Middle frontal gyrus (tissue), 1 donor: ENCODE data around the gene PUS3.

ENCODE experiments used
- DNase-seq: peaks from one replicate; pipeline ENCODE4 v3.0.0-alpha.2; 2015; ENCODE audit warnings: low spot score; ENCODE audit errors: extremely low spot score

The PUS3 gene

DNA sequence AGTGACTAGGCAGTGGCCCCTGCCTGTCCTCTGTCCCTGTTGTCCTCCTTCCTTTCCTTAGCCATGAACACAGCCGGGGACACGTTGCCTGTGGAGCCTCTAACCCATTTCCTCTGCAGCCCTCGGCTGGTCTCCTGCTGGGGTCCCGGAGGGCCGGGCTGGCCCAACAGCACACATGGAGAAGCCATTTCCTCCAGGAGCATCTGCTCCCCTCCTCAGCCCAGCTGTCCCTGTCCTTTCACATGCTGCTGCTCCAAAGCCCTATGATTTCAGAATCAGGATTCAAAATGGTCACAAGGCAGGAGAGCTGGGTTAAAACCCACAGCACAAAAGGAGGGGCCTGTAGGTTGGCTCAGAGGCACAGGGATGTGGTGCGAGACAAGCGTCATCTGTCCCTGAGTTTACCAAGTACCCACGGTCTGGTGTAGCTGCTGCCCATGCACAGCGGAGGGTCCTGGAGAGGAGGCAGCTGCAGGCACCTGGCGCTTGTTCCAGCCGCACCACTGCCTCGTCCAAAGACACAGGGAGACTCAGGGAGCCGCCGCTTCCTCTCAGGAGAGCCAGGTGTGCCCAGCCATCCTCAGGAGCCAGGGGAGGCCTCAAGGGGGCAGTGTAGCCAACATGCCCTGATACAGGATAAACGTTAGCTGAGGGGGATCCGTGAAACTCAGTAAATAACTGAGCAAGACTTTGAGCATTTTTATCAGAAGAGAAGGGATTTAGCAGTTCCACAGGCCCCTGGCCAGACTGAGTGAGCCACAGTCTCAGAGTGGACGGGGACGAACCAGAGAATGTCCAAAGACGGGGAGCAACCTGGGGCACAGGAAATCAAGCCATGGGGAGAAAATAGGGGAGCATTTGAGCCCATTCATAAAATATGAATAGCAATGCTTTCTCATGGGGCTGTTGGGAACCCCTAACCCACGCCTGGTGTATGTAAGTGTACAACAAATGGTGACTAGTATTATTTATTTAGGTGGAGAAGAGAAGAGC is 38.9 kb upstream of the PUS3 start:
- no peak for DNase-seq

DNA sequence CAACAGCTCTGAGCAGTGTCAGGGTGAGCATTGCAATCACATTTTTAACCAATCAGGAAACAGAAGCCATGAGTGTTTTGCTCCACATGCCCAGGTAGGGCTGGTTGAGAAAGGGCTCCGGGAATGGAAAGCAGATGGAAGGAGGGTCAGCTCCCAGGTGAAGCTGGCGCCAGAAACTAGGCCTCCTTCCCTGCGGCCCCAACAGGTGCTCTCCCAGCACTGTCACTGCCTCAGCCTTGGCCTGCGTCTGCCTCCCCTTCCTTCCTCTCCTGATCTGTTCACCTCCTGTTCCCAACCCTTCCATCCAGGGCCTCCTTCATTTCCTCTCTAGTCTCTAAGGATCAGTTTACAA is 38.2 kb upstream of the PUS3 start:
- DNase-seq: no peak

DNA sequence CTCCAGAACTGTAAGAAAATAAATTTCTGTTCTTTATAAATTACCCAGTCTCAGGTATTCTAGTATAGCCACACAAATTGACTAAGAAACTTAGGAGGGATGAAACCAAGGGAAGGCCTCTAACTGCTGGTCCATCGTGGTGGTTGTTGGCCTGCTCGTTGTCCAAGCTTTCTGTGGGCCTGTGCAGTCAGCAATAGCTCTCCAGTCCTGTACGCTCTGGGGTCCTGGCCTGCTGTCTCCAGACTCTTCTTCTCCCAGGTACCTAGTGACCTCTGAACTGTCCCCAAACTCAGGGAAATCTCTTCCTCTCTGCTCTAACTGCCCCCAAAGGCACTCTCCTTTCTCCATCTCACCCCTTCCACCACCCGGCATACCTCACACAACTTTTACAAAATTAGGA is 37.1 kb upstream of the PUS3 start:
- no peak for DNase-seq

DNA sequence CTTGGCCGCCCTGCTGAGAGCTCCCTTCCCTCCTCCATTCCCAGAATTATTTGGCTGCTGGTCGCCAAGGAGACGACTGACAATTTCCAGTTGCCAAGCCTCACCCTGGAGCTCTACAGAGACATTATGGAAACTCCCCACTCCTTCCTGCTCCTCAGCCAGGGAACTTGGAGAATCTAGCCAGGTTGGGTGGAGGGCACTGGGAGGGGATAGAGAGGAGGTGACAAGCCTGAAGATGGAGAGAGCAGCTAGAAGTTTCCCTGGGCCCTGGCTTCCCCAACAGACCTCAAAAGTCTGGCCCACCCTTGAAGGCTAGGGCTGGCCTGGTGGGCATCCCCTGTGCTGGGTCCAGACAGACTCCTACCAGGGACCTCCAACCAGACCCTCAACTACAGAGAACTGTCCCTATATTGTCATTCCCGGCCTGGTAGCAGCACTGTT is 36.1 kb upstream of the PUS3 start:
- DNase-seq: no peak

DNA sequence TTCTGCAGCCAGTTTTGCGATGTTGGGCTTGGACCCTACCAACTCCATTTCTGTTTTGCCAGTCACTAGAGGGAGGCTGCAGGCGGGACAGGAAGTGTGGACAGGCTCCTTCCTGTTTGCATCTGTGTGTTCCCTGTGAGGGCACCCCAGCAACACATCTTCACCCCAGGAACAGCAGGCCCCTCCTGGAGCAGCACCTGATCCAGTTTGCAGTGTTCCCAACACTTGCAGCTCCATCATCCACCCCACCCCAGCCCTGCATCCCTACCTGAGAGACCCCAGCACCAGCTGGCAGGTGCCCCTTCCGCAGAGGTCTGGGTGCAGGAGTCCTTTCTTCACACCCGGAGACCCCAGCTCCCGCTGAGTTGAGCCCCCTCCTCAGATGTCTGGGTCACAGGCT is 35.4 kb upstream of the PUS3 start:
- no peak for DNase-seq

DNA sequence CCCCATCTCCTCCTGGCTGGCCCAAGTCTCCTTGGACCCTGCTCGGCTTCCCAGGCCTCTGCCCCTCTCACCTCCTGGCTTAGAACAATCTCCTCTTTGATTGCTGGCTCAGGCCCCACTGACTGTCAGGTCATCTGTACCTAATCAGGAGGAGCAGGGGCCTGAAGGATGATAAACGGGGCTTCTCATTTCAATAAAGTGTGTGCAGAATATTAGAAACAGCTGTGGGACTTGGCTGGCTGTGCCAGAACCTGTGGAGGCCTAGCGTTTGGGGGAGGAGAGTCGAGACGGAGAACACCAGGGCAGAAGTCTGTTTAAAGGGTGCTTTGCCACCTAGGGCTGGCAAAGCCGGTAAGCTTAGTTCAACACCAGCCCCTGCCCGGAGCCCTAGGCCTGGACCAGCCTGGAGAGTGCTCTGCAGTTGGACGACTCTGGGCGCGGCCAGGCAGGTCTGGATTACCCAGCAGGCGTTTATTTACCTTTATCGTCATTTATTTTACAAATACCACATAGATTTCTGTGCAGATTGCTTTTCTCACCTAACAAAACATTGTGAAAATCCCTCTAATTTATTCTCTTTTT is 32.7 kb upstream of the PUS3 start:
- no peak for DNase-seq

DNA sequence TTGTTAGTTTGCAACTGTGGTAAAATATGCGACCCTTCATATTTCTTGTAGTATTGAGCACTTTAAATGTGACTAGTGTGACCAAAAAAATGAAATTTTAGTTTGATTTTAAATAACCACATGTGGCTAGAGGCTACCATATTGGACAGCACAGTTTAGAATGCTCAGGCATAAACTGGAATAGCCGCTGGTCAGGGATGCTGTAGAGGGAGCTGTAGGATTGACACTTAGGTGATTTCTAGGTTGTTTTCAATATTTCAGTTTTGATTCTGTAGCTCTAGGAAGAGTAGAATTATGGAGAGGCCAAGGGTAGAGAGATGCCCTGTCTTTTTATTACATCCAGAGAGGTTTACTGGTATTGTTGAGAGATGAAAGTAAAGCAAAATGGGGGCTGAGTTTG is 32.0 kb upstream of the PUS3 start:
- no peak for DNase-seq

DNA sequence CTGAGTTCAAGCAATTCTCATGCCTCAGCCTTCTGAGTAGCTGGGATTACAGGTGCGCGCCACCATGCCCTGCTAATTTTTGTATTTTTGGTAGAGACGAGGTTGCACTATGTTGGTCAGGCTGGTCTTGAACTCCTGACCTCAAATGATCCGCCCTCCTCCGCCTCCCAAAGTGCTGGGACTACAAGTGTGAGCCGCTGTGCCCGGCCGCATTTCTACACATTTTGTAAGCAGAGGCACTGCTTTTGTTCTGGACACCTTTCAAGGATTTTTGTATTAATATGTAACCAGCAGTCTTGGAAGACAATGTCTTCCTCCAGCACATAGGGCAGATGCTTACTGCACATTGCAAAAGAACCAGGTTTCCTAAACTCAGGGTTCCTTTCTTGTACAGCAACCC is 31.5 kb upstream of the PUS3 start:
- no peak for DNase-seq

DNA sequence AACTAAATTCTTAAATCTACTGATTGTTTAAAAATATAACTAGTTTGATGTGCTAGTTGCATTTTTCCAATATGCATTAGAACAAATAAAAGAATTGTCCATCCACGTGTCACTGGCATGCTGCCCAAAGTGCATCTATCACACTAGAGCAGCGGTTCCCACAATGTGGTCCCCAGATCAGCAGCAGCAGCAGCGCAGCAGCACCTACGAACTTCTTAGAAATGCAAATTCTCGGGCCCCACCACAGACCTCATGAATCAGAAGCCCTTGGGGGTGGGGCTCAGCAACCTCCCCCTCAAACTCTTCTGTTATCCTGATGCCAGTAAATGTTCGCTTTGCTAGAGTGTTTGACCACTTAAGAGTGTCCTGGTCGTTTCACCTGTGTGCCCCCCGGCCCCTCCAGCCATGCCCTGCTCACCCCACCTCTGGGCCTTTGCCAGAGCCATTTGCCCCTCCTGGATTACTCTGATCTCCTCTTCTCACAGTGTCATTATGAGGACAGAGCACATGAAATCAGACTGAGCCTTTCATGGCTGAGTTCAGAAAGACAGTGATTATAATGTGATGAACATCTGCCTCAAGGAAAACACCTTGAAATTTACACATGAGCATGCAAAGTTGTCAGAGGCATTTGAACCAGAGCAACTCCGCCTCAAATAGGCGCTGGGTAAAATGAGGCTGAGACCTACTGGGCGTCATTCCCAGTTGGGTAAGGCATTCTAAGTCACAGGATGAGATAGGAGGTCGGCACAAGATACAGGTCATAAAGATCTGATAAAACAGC is 30.2 kb upstream of the PUS3 start:
- DNase-seq: no peak

DNA sequence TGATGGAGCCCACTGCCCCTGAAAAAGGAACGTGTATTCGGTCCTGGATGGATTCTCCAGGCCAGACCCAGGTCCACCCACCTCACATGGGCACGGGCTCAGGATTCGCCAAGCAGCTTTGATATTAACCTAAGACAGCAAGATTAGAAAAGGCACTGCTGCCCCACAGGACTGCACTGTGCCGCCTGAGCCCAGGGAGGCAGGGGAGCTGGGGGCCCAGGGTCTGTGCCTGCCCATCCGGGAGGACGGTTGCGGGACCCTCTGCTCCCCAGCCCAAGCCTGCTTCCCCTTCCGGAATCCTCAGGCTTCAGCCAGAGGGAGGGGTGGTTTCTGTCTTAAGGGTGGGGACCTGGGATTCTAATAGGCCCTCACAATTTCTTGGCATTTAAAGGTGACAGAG is 29.3 kb upstream of the PUS3 start:
- no peak for DNase-seq

DNA sequence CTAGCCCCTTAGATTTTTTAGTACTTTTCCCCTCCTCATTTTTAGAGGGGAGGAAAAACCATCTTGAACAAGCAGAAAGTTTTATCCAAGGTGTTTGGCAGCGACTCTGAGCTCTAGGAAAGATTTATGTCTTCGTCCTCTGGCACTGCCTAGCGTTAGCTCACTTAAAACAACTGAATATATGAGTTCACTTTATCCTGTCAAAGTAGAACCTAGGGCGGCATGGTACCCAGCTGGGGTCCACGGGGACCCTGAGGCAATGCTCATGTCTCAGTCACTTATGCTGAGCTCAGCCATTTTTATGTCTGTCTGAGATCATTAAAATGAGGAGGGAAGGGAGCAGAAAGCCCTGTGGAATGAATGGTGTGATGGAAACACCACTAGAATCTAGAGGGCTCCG is 28.7 kb upstream of the PUS3 start:
- no peak for DNase-seq

DNA sequence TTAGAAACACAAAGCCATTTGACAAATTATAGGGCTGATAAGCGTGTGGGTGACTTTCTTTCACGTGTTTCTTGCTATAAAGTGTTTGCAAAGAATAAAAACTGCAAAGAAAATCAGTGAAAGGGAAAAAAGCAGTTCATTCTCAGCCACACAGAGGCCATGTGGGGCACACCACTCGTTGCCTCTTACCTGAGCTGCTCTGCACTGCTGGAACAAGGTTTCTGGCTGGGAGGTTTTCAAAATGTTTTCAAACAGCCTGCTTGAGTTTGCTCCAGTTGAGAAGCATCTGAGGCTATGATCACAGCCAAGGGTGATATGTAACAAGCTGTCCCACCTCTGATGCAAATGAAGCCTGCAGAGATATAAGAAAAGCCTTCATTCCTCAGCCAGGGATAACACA is 28.1 kb upstream of the PUS3 start:
- no peak for DNase-seq

DNA sequence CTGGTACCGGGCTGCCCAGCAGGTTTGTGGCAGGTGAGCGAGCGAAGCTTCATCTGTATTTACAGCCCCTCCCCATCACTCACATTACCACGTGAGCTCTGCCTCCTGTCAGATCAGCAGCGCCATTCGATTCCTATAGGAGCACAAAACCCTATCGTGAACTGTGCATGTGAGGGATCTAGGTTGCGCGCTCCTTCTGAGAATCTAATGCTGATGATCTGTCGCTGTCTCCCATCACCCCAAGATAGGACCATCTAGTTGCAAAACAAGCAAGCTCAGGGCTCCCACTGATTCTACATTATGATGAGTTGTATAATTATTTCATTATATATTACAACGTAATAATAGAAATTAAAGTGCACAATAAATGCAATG is 27.1 kb upstream of the PUS3 start:
- no peak for DNase-seq

DNA sequence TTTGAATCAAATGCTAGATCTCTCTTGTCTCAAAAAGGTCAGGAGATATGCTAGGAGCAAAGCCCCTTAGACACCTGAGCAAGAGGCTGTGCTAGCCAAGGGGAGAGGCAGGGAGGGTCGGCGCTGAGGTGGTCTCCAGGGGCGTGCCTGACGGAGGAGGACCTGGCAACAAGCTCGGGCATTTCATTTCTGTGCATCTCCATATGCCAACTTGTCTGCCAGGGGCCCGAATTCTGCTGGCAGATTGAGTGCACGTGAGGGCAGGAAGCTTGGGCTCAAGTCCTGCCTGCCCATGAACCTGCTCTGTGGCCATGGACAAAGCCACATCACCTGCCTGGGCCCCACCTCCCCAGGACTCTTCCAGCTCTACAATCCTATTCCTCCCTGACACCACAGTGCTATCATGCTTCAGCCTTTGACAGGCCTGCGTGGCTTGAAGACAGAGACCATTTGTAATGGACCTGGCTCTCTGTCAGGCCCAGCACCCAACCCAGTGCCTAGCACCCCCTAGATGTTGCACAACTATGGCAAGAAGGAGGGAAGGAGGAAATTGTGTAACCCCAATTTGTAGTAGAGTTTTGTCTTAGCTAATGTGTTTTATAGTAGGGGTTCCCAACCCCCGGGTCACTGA is 26.6 kb upstream of the PUS3 start:
- DNase-seq: no peak

DNA sequence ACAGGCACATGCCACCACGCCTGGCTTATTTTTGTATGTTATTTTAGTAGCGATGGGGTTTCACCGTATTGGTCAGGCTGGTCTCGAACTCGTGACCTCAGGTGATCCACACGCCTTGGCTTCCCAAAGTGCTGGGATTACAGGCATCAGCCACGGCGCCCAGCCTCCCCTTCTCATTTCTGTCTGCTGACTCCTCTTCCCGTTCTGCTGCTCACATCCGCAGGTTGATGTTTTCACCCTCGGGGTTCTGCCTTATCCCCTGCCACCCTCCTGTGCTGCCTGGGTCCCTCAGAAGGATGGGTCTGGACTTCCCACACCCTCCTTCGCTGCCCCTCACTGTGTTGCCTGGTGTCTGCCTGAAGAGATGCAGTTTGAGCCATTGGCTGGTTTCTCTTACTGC is 23.7 kb upstream of the PUS3 start:
- DNase-seq: no peak

DNA sequence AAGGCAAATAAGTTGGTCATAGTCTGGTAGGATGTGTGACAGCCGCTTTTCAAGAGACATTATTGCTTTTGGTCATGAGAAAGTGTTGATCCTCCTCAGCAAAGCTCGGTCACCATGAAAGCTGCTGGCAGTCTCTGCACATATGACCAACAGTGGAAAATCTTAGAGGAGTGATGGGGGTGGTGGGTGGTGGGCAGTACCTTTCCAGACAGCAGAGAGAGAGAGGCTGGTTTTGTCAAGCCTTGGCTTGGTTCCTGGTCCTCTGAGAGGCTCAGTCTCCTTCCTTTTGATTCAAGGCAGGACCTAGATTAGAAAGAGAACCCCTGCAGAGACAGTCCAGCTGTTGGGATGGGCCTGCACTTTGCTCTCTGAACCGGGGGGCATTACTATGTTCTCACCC is 22.8 kb upstream of the PUS3 start:
- no peak for DNase-seq

DNA sequence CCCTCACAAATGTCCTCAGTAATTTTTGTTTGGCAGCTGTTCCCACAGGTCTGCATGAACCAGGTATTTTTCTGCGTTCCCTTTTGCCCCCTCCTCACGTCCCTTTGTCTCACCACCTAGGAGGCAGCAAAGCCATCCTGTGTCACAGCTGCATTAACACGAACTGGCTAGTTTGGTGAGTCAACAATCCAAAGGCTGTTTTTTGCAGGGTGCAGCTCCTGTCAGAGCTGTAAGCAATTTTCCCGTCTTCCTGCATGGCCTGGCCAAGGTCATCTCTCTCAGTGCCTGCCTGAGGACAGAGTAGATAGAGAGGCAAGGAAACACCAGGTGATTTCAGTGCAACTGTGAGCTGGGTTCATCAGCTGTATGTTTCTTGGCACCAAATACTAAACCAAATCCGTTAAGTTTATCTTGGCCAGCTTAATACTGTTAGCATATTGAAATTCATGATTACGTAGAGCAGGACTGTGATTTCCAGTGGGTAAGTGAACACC is 22.3 kb upstream of the PUS3 start:
- no peak for DNase-seq

DNA sequence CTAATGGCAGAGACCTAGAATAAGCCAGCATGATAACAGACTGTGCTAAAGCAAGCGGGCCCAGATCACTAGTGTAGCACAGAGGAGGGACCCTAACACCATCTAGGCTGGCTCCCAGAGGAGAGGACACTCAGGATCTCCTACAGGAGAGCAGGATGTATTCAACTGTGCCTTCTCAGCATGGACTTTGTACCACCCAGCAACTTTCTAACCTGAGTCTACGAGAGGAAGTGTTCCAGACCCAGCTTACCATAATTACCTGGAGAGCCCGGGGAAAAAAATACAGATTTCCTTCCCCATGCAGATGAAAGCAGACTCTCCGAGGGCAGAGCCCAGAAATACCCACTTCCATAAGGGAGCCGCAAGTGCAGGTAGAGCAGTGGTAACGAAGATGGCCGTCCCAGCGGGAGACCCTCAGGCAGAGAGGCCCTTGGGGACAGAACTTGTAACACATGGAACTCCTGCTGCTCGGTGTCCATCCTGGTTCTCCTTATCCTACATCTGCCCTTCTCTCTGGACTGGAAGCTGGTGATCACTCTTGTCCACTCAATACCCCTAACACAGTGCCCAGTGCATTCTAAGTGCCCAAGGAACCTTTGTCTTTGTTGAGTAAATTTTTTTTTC is 21.5 kb upstream of the PUS3 start:
- no peak for DNase-seq

DNA sequence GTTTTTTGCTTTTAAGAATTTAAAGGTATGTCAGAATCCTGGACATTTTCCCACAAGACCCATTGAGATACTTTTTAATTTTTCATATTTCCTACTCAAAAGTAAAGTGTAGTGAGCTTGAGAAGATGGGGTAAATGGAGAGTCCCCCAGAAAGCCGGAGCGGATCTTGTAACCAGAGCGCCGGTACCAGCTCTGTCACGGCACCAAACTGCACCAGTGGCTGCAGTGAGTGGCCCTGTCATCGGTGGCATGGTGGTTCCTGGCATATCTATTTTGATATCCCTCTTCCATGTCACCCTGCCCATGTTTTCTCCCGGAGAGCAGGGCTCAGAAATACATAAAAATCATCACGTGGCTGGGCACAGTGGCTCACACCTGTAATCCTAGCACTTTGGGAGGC is 20.6 kb upstream of the PUS3 start:
- no peak for DNase-seq

DNA sequence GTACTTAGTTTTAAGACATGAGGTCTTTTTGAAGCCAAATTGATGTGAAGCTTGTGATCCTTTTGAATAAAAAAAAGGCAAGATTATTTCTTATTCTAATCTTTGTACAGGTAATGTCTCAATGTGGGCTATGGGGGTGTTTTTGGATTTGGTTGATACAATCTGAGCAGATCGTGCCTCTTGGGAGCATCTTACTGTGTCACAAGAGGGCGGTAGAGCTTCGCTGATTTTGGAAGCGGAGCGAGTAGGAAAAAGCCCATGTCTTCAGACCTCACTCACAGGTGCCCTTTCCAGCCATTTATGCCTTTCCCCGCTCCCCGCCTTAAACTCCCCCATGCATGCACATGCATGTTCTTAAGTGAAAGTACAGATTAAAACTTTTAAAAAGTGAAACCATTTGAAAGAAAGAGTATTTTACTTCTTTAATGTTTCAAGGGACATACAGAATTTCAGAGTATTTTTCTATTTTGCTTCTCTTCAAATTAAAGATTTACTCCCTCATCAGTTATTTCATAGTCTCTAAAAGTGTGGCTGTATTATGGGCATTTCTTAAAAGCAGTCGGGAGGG is 20.1 kb upstream of the PUS3 start:
- DNase-seq: peak; percentile 69

DNA sequence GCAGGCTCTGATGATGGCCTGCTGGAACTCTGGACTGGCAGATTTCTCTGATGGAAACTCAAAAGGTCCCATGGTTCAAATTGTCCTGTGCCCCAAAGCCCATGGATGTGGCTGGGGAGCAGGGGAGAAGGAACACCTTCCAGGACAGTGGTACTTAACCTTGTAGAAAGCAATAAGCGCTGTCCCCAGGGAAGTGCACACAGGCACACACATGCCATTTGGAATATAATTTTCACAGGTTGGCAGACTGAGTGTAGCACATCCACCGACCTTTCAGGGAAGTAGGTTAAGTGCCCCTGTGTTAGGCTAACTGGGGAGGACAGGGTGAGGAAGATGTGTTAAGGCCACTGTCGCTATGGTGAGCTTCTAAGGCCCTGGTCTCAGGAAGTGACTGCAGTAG is 19.1 kb upstream of the PUS3 start:
- no peak for DNase-seq
